Aorta (tissue), 5 donors: Measurements from ENCODE around the gene FGF14. TPM values are rescaled to one million over a fixed set of nuclear protein-coding genes. Genes with fewer than 3 reads are reported as not detected.

Source experiments
- ATAC-seq: fragments of 200-7000 bp; cut with Tn5 transposase; one replicate; pipeline ENCODE4 v1.9.1; 2022; ENCODE audit warnings: moderate library complexity; ENCODE audit not compliant: low FRiP score
- DNase-seq, 2 donors: peaks; one replicate each; pipeline ENCODE4 v3.0.0-alpha.2; 2020
- H3K27ac ChIP-seq, 2 donors: one replicate each; pipeline ENCODE4 v1.5.1; 2013; ENCODE audit warnings: low read length in 2 of 2, mild to moderate bottlenecking in 2 of 2, moderate library complexity in 2 of 2, control low read depth in 1 of 2, inconsistent platforms in 1 of 2, low read depth in 1 of 2
- H3K27me3 ChIP-seq, 2 donors: one replicate each; pipeline ENCODE4 v1.6.1; 2013; ENCODE audit warnings: control low read depth in 1 of 2, low read length in 1 of 2, mild to moderate bottlenecking in 1 of 2, moderate library complexity in 1 of 2; ENCODE audit not compliant: insufficient read depth in 2 of 2, control insufficient read depth in 1 of 2
- H3K36me3 ChIP-seq, 2 donors: one replicate each; pipeline ENCODE4 v1.6.1; 2013; ENCODE audit warnings: control low read depth in 1 of 2, low read length in 1 of 2, mild to moderate bottlenecking in 1 of 2; ENCODE audit not compliant: insufficient read depth in 2 of 2, control insufficient read depth in 1 of 2
- H3K4me1 ChIP-seq, 2 donors: one replicate each; pipeline ENCODE4 v1.6.1; 2013; ENCODE audit warnings: low read length in 2 of 2, control low read depth in 1 of 2, mild to moderate bottlenecking in 1 of 2, moderate library complexity in 1 of 2; ENCODE audit not compliant: insufficient read depth in 2 of 2, control insufficient read depth in 1 of 2
- H3K4me3 ChIP-seq, 2 donors: one replicate each; pipeline ENCODE4 v1.5.1; 2013; ENCODE audit warnings: low read length in 2 of 2, control low read depth in 1 of 2, mild to moderate bottlenecking in 1 of 2
- H3K9me3 ChIP-seq: one replicate; pipeline ENCODE4 v1.6.1; 2013; ENCODE audit warnings: mild to moderate bottlenecking, low read length; ENCODE audit not compliant: control insufficient read depth
- WGBS, 2 donors: extraction: QIAGEN DNeasy Blood & Tissue Kit; methylation state at CpG; one replicate each; pipeline ENCODE4 v1.1.7; 2013; 5-methylcytosine and 5-hydroxymethylcytosine counted together
- intact Hi-C, 2 donors: fragments of 100-400 bp; cut with DNase I; formaldehyde crosslinking; loops; one replicate each; pipeline versions ENCODE4 v1.14.2 to v1.15.0; 2022
- polyA plus RNA-seq, 2 donors: library from polyadenylated mRNA; stranded (reverse); fragments of 200-250 nt; gene quantifications; one replicate each; pipeline ENCODE4 v1.2.3, GENCODE V29; 2013
- total RNA-seq, 2 donors: library from RNA; stranded (reverse); fragmentation: NEBNext Ultra II Directional; extraction: Animal tissue kit (Norgen Biotek cat#: 25700); gene quantifications; one replicate each; pipeline ENCODE4 v1.2.1, GENCODE V29; 2021
- donor health status: healthy with polysubstance abuse.
- donor health status: Bipolar disorder and iron deficiency.
- donor health status: DM: no; HTN: no; CAD: no.
- donor health status: DM: no; HTN: no; CAD: no.
- donor health status: DM: yes; HTN: yes; CAD: no.

The FGF14 gene
- total and polyA plus RNA-seq, 4 donors = 0.13 to 4.6 (median 0.72) TPM

GRCh38 chr13:101916108-101916774 is 485.6 kb downstream of the FGF14 start:
- Histone ChIP-seq H3K36me3 (no peaks in the 10 kb centered on the region), H3K27ac (no peak overlapping the region), H3K27me3 (peaks cover 0 to 1% of the 10 kb centered on the region in 2 donors), H3K4me1 (no peaks in the 10 kb centered on the region), H3K9me3 (no peaks in the 10 kb centered on the region), H3K4me3 (peak overlapping the region; percentile 13 to 15)
- WGBS, 2 donors = 1 to 2% methylated on average over 48 to 62 of the region's 62 CpGs
- ATAC-seq (peak; percentile 47), DNase-seq (peak; percentile 42 to 73)
- intact Hi-C loops = no loop called here

GRCh38 chr13:101915755-101916107 is 486.1 kb downstream of the FGF14 start:
- WGBS, 2 donors = 10 to 12% methylated on average over 13 of the region's 13 CpGs
- peak overlapping the region in 1 of 2 donors; percentile 15 for H3K4me3 ChIP-seq
- H3K4me1 ChIP-seq = no peaks in the 10 kb centered on the region
- peak; percentile 46 for ATAC-seq
- H3K27ac ChIP-seq = no peak overlapping the region
- peaks cover 0 to 1% of the 10 kb centered on the region in 2 donors for H3K27me3 ChIP-seq
- no peaks in the 10 kb centered on the region for H3K9me3 ChIP-seq
- no peaks in the 10 kb centered on the region for H3K36me3 ChIP-seq
- intact Hi-C loops = no loop called here
- DNase-seq = no peak

DNA sequence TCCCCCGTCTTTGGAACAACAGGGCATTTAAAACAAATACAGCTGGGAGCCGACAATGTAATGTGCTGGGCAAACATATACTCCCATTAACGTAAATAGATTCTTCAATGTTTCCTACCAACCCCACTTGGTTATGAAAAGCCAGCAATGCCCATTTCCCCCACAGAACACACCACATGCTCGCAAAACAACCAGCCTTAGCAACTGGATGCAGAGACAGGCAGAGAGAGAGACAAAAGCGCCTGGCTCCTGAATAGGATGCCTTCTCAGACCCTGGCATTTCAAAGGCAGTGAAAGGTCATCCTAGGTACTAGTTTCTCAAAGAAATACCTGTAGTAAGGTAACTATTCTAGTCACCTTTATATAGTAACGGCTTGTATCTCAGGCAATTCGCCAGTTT is 486.5 kb downstream of the FGF14 start:
- DNase-seq = no peak
- WGBS, 2 donors = 28 to 43% methylated on average over 7 of the region's 7 CpGs
- no peaks in the 10 kb centered on the region for H3K36me3 ChIP-seq
- intact Hi-C loops = no loop called here
- H3K4me1 ChIP-seq = no peaks in the 10 kb centered on the region
- H3K4me3 ChIP-seq = no peak overlapping the region
- no peak overlapping the region for H3K27ac ChIP-seq
- no peaks in the 10 kb centered on the region for H3K9me3 ChIP-seq
- peaks cover 0 to 1% of the 10 kb centered on the region in 2 donors for H3K27me3 ChIP-seq
- ATAC-seq = no peak

GRCh38 chr13:101911752-101912151 is 490.1 kb downstream of the FGF14 start:
- DNase-seq (no peak), ATAC-seq (no peak)
- Histone ChIP-seq H3K36me3 (no peaks in the 10 kb centered on the region), H3K9me3 (no peaks in the 10 kb centered on the region), H3K27ac (no peak overlapping the region), H3K4me1 (no peaks in the 10 kb centered on the region), H3K27me3 (no peaks in the 10 kb centered on the region), H3K4me3 (no peak overlapping the region)
- intact Hi-C loops = no loop called here
- 83 to 84% methylated on average over 2 of the region's 2 CpGs for WGBS, 2 donors

GRCh38 chr13:101903890-101904289 is 498.0 kb downstream of the FGF14 start:
- Histone ChIP-seq H3K27ac (no peak overlapping the region), H3K27me3 (no peaks in the 10 kb centered on the region), H3K9me3 (no peaks in the 10 kb centered on the region), H3K4me3 (no peak overlapping the region), H3K4me1 (no peaks in the 10 kb centered on the region), H3K36me3 (no peaks in the 10 kb centered on the region)
- 70 to 74% methylated on average over 3 of the region's 3 CpGs for WGBS, 2 donors
- ATAC-seq = no peak
- DNase-seq = no peak
- intact Hi-C loops = no loop called here

DNA sequence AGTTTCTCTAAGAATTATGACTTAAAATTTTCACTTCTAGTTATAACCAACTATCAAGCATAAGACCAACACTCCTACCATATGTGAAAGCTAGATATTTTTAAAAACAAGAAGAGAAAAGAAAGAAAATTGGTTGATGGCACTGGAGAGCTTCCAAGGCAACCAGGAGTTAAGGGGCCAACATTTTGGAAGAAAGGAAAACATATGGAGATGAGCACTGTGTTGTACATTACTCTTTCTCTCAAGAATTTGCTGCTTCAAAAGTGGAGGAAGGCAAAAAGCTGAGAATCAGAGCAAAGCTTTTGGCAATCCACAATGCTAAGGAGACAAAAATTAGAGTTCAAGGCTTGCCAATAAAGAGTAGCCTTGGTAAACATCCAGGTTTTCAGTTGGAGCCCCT is 503.2 kb downstream of the FGF14 start:
- H3K4me1 ChIP-seq = no peaks in the 10 kb centered on the region
- H3K4me3 ChIP-seq = no peak overlapping the region
- H3K9me3 ChIP-seq = no peaks in the 10 kb centered on the region
- H3K27ac ChIP-seq = no peak overlapping the region
- DNase-seq = no peak
- intact Hi-C loops = no loop called here
- H3K36me3 ChIP-seq = no peaks in the 10 kb centered on the region
- ATAC-seq = no peak
- H3K27me3 ChIP-seq = no peaks in the 10 kb centered on the region

GRCh38 chr13:101896541-101896940 is 505.3 kb downstream of the FGF14 start:
- no peak overlapping the region for H3K27ac ChIP-seq
- H3K36me3 ChIP-seq = no peaks in the 10 kb centered on the region
- intact Hi-C loops = no loop called here
- no peaks in the 10 kb centered on the region for H3K27me3 ChIP-seq
- 70 to 74% methylated on average over 2 of the region's 2 CpGs for WGBS, 2 donors
- no peak for ATAC-seq
- H3K9me3 ChIP-seq = no peaks in the 10 kb centered on the region
- H3K4me1 ChIP-seq = no peaks in the 10 kb centered on the region
- no peak overlapping the region for H3K4me3 ChIP-seq
- DNase-seq = no peak

- Histone ChIP-seq H3K4me3 (no peak overlapping the region), H3K9me3 (no peaks in the 10 kb centered on the region), H3K36me3 (no peaks in the 10 kb centered on the region), H3K27ac (no peak overlapping the region), H3K4me1 (no peaks in the 10 kb centered on the region), H3K27me3 (no peaks in the 10 kb centered on the region)
- 27 to 47% methylated on average over 1 of the region's 1 CpG for WGBS, 2 donors
- intact Hi-C loops = no loop called here
- DNase-seq (no peak), ATAC-seq (no peak)
These were observed 508.8 kb downstream of the FGF14 start for GRCh38 chr13:101893021-101893420.

DNA sequence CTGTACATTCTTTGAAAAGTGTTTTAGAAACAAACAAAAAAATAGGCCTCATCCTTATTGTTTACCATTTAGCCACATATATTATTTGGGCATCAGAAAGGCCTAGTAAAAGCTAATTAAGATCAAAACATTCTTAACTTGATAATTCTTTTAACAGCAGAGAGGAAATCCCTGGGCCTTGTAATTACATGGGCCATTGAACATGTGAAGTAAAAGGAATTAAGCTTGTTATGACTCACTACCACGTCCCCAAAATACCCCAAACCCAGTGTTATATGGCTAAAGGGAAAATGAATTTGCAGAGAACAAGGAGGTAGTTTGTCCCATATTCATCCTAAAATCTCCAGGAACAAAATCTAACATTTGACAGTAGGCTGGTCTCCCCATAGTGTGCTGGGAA is 509.6 kb downstream of the FGF14 start:
- DNase-seq (no peak), ATAC-seq (no peak)
- intact Hi-C loops = no loop called here
- Histone ChIP-seq H3K36me3 (no peaks in the 10 kb centered on the region), H3K4me1 (no peaks in the 10 kb centered on the region), H3K4me3 (no peak overlapping the region), H3K9me3 (no peaks in the 10 kb centered on the region), H3K27ac (no peak overlapping the region), H3K27me3 (no peaks in the 10 kb centered on the region)
- WGBS, 2 donors = 46 to 54% methylated on average over 1 of the region's 1 CpG
